Lower leg skin (tissue), 3 donors: ENCODE measurements around the gene HSD17B11.

ENCODE experiments used
- POLR2A ChIP-seq, 2 donors: fragments of 450-650 bp; IDR thresholded peaks; one replicate each; pipeline ENCODE4 v1.6.1; 2016 to 2017; ENCODE audit warnings: antibody characterized with exemption in 2 of 2, mild to moderate bottlenecking in 1 of 2, moderate library complexity in 1 of 2
- TF ChIP-seq, protein P1 (sequence below), 3 donors: fragments of 450-650 bp; IDR thresholded peaks; one replicate each; pipeline ENCODE4 v1.5.1; 2016; ENCODE audit warnings: antibody characterized with exemption in 3 of 3, mild to moderate bottlenecking in 3 of 3, moderate library complexity in 2 of 3

DNA sequence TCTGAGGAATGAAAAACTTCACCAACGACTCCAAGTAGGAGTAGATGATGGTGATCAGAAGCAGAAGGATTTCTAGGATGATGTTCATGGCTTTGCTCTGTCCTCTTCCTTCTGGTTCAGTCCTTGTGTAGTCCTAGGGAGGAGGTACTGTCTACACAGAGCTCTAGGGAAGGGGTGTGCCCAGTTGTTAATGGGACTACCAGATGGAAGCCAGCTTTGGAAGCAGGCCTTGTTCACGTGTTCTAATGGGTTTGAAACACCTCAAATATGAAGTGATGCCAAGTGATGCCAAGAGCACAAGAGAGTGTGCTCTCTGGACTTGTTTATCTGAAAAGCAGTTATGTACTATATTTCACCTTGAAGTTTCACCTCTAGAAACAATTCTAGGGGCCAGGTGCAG, 68.2 kb downstream of the HSD17B11 start, which contains the start of gene HSD17B13:
- TF ChIP-seq, protein P1, sequence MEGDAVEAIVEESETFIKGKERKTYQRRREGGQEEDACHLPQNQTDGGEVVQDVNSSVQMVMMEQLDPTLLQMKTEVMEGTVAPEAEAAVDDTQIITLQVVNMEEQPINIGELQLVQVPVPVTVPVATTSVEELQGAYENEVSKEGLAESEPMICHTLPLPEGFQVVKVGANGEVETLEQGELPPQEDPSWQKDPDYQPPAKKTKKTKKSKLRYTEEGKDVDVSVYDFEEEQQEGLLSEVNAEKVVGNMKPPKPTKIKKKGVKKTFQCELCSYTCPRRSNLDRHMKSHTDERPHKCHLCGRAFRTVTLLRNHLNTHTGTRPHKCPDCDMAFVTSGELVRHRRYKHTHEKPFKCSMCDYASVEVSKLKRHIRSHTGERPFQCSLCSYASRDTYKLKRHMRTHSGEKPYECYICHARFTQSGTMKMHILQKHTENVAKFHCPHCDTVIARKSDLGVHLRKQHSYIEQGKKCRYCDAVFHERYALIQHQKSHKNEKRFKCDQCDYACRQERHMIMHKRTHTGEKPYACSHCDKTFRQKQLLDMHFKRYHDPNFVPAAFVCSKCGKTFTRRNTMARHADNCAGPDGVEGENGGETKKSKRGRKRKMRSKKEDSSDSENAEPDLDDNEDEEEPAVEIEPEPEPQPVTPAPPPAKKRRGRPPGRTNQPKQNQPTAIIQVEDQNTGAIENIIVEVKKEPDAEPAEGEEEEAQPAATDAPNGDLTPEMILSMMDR (IDR thresholded peaks at IDR 0.05): no peak
- TF ChIP-seq POLR2A (IDR thresholded peaks at IDR 0.05): no peak
